C4-2B (cell line): Measurements from ENCODE around the gene FOXC2.

ENCODE experiments used
- H3K27ac ChIP-seq: fragments of 450-650 bp; 2 replicates; pipeline ENCODE4 v1.5.1; 2017
- ZFX ChIP-seq: fragments of 450-650 bp; IDR thresholded peaks from 2 replicates; pipeline ENCODE4 v1.6.1; 2017
- TF ChIP-seq, protein P1 (sequence below): fragments of 450-650 bp; conservative IDR thresholded peaks from 2 replicates; pipeline ENCODE4 v1.5.1; 2017; ENCODE audit warnings: mild to moderate bottlenecking

The FOXC2 gene

DNA sequence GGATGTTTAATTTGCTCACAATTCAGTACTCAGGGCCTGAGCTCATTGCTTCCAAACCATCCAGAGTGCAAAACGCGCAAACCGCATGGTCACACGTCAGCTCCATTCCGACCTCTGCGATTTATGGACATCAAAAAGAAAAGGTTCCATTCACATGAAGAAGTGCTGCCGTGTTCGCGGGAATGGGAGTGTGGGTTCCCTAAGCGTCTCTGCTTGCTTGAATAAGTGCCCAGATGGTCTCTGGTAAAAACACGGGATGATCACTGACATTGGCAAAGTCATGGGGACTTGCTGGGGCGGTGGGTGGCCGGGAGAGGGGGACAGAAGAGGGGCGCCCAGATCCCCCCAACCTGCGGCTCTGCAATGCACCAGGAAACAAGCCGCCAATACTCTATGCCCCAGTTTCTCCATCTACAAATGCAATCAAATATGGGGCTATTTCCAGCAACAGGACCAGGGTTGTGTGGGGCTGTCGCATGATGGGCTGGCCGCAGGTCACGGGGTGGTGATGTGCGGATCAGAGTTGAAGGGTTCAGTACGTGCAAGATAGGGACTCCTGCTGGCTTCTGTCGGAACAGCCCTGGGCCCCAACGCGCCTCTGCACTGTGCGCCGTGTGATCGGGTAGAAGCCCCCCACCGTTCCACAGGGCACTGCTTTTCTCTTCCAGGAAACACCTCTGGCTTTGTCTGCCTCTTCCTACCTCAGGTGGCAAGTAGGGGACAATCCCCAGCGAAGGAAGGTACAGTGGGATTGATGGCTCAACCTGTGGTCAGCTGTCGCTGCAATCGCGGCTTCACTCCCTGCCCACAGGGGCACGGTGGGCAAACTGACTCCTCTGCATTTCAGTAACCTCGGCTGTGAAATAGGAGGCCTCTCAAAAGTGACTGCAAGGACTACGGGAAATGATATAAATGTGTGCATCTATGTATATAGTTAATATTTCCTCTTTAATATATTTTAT lies 45.1 kb upstream of the FOXC2 start:
- no peak overlapping the region for H3K27ac ChIP-seq
- no peak for TF ChIP-seq ZFX
- TF ChIP-seq, protein P1, sequence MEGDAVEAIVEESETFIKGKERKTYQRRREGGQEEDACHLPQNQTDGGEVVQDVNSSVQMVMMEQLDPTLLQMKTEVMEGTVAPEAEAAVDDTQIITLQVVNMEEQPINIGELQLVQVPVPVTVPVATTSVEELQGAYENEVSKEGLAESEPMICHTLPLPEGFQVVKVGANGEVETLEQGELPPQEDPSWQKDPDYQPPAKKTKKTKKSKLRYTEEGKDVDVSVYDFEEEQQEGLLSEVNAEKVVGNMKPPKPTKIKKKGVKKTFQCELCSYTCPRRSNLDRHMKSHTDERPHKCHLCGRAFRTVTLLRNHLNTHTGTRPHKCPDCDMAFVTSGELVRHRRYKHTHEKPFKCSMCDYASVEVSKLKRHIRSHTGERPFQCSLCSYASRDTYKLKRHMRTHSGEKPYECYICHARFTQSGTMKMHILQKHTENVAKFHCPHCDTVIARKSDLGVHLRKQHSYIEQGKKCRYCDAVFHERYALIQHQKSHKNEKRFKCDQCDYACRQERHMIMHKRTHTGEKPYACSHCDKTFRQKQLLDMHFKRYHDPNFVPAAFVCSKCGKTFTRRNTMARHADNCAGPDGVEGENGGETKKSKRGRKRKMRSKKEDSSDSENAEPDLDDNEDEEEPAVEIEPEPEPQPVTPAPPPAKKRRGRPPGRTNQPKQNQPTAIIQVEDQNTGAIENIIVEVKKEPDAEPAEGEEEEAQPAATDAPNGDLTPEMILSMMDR: no peak

DNA sequence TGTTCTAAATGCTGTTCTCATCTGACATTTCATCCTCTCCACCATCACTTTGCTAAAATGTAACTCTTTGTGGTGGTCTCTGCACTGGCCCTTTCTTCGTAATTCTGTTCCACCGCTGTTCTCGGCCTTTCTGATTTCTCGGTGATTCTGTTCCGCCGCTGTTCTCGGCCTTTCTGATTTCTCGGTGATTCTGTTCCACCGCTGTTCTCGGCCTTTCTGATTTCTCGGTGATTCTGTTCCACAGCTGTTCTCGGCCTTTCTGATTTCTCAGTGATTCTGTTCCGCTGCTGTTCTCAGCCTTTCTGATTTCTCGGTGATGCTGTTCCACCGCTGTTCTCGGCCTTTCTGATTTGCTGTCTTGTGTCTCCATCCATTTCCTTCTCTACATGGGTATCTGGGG lies 44.0 kb upstream of the FOXC2 start:
- H3K27ac ChIP-seq: no peak overlapping the region
- TF ChIP-seq ZFX: no peak
- TF ChIP-seq, protein P1: no peak

DNA sequence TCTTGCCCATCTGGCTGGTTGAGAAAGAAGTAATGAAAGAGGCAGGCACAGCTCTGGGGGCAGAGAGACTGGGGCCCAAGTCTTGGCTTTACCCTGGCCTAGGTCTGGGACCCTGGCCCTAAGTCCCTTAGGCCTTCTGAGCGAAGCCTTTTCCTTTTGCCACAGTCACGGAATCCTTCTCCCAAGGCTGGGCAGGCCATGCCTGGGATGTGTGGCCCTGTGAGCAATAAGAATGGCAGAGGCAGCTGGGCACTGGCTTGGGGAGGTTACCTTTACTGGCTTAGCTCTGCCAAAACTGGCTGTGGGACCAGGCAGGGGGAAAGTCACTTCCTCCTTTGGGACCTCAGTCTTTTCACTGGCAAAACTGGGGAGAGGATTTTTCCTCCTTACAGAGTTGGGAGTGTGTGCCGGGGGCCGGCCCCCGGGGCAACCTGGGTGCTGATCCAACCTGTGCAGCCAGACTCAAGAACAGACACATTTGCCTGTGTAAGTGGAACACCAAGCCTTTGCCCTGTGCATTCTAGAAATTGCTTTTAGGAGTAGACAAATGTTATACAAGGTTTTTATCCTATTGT lies 43.4 kb upstream of the FOXC2 start:
- TF ChIP-seq, protein P1: no peak
- no peak for TF ChIP-seq ZFX
- H3K27ac ChIP-seq: no peak overlapping the region

DNA sequence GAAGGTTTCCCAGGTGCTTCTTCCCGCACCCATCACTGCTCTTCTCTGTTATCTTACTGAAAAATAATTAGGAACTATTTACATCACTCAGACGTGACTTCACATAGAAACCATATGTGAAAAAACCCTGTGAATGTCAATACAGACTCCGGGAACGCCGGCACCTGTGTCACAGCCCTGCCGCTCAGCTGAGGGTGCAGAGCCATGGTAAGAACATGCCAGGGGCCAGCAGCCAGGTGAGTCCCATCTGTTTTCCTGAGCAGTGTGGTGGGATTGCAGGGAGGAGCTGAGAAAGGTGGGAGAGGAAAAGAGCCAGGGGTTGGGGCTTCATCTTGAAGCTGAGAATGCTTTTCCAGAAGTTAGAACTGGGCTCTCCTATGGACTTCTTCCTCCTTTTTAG lies 42.6 kb upstream of the FOXC2 start:
- no peak for TF ChIP-seq ZFX
- TF ChIP-seq, protein P1: no peak
- H3K27ac ChIP-seq: no peak overlapping the region

DNA sequence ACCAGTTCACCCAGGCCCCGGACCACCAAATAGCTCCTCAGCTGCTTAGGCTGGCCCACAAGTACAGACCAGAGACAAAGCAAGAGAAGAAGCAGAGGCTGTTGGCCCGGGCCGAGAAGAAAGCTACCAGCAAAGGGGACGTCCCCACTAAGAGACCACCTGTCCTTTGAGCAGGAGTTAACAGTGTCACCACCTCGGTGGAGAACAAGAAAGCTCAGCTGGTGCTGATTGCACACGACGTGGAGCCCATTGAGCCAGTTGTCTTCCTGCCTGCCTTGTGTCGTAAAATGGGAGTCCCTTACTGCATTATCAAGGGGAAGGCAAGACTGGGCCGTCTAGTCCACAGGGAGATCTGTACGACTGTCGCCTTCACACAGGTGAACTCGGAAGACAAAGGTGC lies 40.9 kb upstream of the FOXC2 start:
- TF ChIP-seq ZFX: no peak
- TF ChIP-seq, protein P1: no peak

GRCh38 chr16:86527366-86527765 lies 39.3 kb upstream of the FOXC2 start:
- H3K27ac ChIP-seq: no peak overlapping the region
- no peak for TF ChIP-seq ZFX
- TF ChIP-seq, protein P1: no peak

More for the DNA sequence above, 40.9 kb upstream of the FOXC2 start:
- H3K27ac ChIP-seq: no peak overlapping the region
